Right renal cortex interstitium (tissue), 3 donors: ENCODE results near the gene MAFF. TPM values are rescaled to one million over a fixed set of nuclear protein-coding genes. Genes with fewer than 3 reads are reported as not detected.

Experiments used
- DNase-seq, 3 donors: peaks; one replicate each; pipeline ENCODE4 v3.0.0-alpha.2; 2013; ENCODE audit warnings: low read depth in 3 of 3, low spot score in 2 of 3
- polyA plus RNA-seq, 3 donors: library from polyadenylated mRNA; unstranded; fragments of 120-200 nt; gene quantifications; one replicate each; pipeline ENCODE4 v1.2.1, GENCODE V29; 2013; ENCODE audit not compliant: insufficient read length in 3 of 3

MAFF gene
- polyA plus RNA-seq, 3 donors: 2.3 to 2.5 (median 2.5) TPM

DNA sequence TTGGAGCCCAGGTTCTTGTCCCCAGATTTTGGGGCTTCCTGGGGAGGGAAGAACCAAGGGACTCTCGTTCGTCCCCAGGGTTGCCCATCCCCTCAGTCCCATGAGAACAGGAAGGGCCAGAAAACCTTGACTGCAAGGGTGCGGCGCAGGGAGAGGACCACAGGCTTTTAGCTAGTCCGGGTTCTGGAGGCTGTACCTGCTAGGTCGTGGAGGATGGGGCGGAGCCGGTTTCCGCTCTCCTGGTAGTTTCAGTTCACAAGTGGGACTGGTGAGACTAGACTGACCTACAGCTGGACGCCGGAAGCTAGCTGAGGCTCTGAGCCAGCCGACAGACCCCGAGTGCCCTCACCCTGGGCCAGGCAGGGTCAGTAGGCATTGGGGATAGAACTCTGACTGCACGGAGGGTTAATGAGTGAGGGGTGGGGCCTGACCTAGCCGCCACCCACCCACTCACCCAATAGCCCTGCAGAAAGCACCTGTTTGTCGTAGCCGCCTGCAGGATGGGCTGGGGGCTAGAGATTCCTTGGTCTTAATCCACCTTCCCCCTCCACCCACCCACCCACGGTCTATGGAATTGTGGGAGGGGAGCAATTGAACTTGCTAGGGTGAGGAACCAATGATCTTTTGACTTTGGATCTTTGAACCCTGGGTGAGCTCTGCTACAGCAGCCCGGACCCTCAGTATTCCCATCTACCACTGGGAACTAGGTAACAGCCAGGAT lies 1.5 kb downstream of the MAFF start:
- DNase-seq: no peak

DNA sequence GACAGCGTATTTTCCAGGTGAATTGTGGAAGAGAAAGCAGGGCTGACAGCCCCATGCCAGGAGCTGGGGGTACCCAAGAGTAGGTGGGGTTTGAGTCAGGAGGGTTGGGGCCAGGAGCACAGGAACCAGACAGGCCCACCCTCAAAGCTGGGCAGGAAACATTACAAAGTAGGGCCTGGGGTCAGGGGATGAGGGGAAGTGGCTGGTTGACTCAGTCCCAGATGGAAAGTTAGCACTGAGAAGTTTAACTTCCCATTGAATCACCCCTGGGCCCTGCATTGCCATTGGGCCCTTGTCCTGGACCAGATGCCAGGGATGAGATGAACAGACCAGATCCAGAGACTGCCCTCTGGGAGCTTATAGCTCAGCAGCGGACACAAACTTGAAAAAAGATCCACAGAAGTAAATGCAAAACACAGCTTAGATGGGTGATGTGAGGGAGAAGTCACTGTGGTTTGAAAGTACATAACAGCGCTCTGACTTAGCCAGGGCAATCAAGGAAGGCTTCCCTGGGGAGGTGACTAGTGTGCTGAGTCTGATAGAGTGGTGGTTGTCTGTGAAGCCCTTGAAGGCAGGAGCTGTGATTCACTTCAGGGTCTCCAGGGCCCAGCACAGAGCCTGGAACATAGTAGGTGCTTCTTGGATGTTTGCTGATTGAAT lies 2.2 kb downstream of the MAFF start:
- no peak for DNase-seq

DNA sequence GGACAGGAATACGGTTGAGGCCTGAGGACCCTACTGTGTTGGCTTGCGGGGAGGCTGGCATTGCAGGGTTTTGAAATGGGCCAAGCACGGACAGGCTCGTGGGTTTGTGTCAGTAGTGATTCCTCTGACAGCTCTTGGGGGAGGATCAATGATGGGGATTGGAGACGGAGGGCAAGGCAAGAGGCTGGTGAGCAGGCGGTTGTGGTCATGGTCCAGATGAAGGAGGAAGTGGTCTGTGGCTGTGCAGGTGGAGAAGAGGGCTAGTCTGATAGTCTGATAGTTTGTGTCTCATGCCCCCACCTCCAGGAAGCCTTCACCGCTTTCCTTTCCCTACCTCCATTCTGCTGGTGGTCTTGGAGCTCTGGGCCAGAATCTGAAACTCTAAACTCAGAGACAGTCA lies 3.0 kb downstream of the MAFF start:
- no peak for DNase-seq

DNA sequence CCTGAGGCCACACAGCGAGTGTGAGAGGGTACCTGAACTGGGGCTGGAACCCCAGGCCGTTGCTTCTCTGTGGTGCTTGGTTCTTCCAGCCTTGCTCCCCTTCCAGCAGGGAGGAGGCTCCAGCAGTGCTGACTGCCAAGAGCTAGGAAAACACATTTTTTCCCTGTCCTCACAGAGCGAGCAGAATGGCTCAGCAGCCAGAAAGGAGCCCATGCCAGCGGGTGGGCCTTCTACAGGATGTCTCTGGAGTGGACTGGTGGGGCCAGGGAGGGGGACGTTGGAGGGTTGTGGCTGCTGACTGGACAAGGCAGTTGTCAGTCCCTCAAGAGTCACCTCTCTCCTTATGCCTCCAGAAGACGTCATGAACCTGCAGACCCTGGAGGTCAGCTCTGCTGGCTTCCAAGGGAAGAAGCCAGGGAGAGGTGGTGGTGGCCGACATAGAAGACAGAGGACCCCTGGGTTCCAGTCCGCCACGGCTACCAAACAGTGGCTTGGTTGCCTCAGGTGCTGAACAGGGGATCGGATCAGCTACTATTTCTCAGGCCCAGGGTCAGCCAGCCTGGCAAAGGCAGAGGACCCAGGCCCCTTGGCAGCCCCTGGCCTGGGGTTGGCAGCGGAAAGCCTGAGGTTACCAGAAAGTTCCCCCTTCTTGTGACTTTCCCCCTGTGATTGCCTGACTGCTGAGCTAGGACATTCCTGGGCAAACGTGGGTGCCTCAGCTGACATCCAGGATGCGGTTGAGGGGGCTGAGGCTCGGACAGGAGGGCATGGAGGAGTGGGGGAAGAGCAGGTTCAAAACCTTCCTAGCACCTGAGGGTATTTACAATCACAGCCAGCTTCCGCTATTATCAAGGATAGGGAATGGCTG lies 3.7 kb downstream of the MAFF start:
- no peak for DNase-seq

GRCh38 chr22:38207898-38208432 lies 6.2 kb downstream of the MAFF start:
- no peak for DNase-seq

DNA sequence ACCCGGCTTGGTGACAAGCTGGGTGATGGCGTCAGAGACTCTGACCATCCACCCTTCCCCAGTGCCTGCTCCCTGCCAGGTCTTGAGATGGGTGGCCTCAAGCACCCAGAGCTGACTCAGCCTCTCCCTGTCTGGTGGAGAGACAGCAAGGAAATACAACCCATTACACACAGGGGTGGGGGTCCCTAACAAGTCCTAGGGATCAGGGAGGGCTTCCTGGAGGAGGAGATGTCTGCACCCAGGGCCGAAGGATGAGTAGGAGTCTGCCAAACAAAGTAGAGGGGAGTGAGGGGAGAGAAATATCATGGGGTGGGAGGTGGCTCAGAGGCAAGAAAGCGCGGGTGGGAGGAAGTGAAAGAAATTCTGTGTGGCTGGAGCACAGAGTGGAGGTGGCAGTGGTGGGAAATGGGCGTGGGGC lies 6.8 kb downstream of the MAFF start:
- DNase-seq: no peak

DNA sequence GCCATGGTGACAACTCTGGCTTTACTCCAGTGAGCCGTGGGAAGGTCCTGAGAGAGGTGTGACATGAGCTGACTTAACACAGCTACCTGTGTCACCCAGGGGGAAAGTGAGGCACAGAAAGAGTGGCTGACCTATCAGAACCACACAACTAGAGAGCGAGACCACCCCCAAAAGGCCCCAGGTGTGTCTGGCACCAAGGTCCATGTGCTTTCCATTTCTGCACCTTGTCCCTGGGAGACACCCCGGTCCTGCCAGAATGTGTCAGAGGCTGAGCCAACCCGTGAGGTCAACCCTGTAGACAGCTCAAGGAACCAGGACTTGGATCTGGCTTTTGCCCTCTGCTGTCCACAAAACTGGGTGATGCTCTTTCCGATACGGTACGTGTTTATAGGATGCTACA lies 9.8 kb downstream of the MAFF start:
- DNase-seq: no peak

DNA sequence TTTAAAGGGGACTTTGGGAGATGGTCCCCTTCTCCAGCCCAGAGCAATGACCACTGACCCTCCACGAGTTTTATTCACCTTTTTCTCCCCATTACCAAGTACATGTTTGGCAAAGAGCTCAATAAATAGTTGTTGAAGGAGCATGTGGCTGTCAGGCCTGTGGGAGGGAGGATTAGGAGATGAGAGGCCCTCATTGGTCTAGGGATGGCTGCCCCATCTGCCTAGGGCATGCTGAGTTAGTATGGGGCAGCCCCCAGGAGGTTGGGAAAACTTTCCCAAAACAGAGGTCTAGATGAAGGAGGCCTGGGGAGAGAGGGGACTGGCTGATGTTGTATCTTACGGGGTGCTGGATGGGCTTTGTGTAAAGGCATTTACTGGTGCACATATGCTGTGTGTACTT lies 10.6 kb downstream of the MAFF start:
- DNase-seq: no peak

DNA sequence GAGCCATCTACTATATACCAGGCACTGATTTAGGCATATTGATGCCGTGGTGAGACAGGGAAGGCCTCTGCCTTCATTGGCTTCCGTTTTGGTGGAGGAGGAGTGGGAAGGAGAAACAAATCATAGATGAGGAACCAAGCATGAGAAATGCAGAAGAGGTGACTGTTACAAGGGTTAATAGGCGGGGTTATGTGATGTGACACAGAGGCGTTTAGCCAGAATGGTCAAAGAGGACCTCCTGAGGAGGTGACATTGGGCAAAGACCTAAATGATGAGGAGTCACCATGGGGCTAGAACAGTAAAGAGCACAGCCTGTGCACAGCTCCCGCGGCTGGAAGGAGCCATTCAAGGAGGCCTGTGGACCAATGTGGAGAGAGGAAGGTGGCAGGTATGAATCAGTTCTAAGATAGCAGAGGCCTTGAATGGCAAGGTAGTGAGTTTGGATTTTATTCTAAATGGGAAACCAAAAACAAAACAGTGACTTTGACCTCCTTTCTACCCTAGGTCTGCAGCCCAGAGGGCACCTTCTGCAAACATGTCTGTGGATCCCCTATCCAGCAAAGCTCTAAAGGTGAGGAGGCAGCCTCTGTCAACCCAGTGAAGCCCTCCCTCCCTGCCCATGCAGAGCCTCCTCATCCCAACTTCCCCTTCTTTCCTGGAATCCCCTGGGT lies 11.7 kb downstream of the MAFF start:
- no peak for DNase-seq

- DNase-seq: no peak
Measured at GRCh38 chr22:38213990-38214301, 12.2 kb downstream of the MAFF start.

- DNase-seq: no peak
Measured at GRCh38 chr22:38214302-38215056, 12.7 kb downstream of the MAFF start.

- DNase-seq: no peak
Measured at GRCh38 chr22:38215156-38216038, 13.6 kb downstream of the MAFF start.

- peak in 1 of 3 donors; percentile 49 for DNase-seq
Measured at GRCh38 chr22:38218661-38219622, 17.1 kb downstream of the MAFF start.

DNA sequence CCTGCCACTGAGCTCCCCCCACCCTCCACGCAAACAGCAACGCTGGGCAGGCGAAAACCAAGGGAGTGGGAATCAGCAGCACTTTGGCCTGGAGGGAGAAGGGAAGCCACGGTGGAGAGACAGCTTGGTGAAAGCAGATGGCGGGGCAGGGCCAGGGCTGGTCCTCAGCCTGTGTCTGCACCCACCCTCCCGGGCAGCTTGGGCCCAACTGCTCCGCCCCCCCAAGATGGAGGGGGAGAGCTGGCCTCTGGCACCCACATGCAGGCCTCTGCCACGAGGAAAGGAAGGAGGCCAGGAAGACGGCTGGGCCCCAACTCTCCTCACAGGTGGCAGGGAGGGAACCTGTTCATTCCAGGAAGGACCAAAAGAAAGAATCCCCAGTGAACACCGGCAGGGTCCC lies 17.8 kb downstream of the MAFF start:
- DNase-seq: no peak

GRCh38 chr22:38220163-38220562 lies 18.4 kb downstream of the MAFF start:
- DNase-seq: no peak

DNA sequence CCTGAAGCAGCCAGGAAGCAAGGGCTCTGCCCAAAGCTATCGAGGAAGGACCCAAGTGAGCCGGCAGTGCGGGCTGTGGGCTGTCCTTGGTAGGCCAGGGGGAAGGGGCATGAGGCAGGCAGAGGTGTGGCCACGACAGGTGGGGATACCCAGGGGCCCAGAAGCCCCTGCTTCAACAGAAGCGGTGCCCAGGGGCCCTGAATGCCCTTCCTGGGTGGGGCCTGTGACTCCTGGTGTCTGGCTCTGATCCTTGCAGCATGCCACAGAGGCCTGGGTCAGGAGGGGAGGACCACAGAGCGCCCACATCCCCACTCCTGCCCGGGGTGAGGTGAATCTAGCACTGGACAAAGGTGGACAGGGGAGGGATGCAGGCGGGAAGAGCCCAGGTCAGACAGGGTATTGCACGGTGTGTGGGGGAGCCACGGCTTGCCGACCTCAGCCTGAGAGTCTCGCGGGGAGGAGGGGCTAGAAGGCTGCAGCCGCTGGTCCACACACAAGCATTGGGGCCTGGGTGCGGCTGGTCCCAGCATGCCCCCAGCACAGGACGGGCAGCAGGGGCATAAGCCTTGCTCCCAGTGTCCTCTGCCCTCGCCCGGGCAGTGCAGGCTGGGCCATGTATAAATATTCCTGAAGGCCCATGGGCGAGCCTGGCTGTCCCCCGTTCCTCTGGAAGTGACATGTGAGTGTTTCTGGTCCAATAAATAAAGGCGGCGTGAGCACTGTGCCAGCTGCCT lies 19.0 kb downstream of the MAFF start:
- no peak for DNase-seq

GRCh38 chr22:38221407-38221806 lies 19.6 kb downstream of the MAFF start:
- no peak for DNase-seq
